IMR-90 (cell line): ENCODE measurements around the gene E4F1.

ENCODE experiments used
- BHLHE40 ChIP-seq: fragments of 150-350 bp; IDR thresholded peaks from 2 replicates; pipeline ENCODE4 v1.6.1; 2016; ENCODE audit warnings: mild to moderate bottlenecking, low read depth, low read length
- MAFK ChIP-seq: IDR thresholded peaks from 2 replicates; pipeline ENCODE4 v1.6.1; 2012; ENCODE audit warnings: low read depth, low read length, improper control_type of control experiment
- MAZ ChIP-seq: IDR thresholded peaks from 2 replicates; pipeline ENCODE4 v1.6.1; 2012; ENCODE audit warnings: low read depth, mild to moderate bottlenecking, low read length, improper control_type of control experiment, moderate library complexity, borderline replicate concordance
- MXI1 ChIP-seq: IDR thresholded peaks from 2 replicates; pipeline ENCODE4 v1.6.1; 2012; ENCODE audit warnings: low read depth, mild to moderate bottlenecking, low read length, moderate library complexity, borderline replicate concordance
- POLR2A ChIP-seq: IDR thresholded peaks from 2 replicates; pipeline ENCODE4 v1.6.1; 2012; ENCODE audit warnings: mild to moderate bottlenecking, low read depth, low read length
- RAD21 ChIP-seq: IDR thresholded peaks from 2 replicates; pipeline ENCODE4 v1.6.1; 2012; ENCODE audit warnings: low read length, improper control_type of control experiment
- RCOR1 ChIP-seq: IDR thresholded peaks from 2 replicates; pipeline ENCODE4 v1.6.1; 2012; ENCODE audit warnings: mild to moderate bottlenecking, low read length, improper control_type of control experiment; ENCODE audit not compliant: insufficient replicate concordance
- RFX5 ChIP-seq: IDR thresholded peaks from 2 replicates; pipeline ENCODE4 v1.8.0; 2012; ENCODE audit warnings: low read depth, mild to moderate bottlenecking, low read length, moderate library complexity
- SMC3 ChIP-seq: fragments of 150-350 bp; IDR thresholded peaks from 2 replicates; pipeline ENCODE4 v1.6.1; 2016; ENCODE audit warnings: low read depth, mild to moderate bottlenecking, antibody characterized with exemption, low read length, moderate library complexity
- TF ChIP-seq, protein P1 (sequence below): conservative IDR thresholded peaks from 2 replicates; pipeline ENCODE4 v1.5.1; 2012; ENCODE audit warnings: mild to moderate bottlenecking, low read depth, low read length, improper control_type of control experiment
- TF ChIP-seq, protein P2 (sequence below): fragments of 150-350 bp; IDR thresholded peaks from 2 replicates; pipeline ENCODE4 v1.6.1; 2017; ENCODE audit warnings: mild to moderate bottlenecking, antibody characterized with exemption, low read length, low read depth
- TF ChIP-seq, protein P3 (sequence below): fragments of 150-350 bp; IDR thresholded peaks from 2 replicates; pipeline ENCODE4 v1.6.1; 2016; ENCODE audit warnings: low read depth, mild to moderate bottlenecking, low read length, moderate library complexity, borderline replicate concordance

DNA sequence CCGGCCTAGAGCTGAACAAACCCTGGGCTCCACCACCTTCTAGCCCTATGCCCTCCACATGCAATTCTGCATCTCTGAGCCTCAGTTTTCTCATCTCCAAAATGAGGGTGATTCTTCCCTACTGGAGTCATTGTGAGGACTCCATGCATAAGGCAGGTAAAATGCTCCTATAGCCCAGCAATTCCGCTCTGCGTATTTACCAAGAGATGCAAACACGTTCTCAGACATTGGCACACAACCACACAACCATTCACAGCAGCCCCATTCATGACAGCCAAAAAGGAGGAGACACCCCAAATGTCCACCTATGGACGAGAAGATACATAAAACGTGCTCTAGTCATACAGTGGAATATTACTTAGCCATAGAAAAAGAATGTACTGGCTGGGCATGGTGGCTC, 23.1 kb upstream of the E4F1 start:
- TF ChIP-seq, protein P1, sequence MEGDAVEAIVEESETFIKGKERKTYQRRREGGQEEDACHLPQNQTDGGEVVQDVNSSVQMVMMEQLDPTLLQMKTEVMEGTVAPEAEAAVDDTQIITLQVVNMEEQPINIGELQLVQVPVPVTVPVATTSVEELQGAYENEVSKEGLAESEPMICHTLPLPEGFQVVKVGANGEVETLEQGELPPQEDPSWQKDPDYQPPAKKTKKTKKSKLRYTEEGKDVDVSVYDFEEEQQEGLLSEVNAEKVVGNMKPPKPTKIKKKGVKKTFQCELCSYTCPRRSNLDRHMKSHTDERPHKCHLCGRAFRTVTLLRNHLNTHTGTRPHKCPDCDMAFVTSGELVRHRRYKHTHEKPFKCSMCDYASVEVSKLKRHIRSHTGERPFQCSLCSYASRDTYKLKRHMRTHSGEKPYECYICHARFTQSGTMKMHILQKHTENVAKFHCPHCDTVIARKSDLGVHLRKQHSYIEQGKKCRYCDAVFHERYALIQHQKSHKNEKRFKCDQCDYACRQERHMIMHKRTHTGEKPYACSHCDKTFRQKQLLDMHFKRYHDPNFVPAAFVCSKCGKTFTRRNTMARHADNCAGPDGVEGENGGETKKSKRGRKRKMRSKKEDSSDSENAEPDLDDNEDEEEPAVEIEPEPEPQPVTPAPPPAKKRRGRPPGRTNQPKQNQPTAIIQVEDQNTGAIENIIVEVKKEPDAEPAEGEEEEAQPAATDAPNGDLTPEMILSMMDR: no peak
- no peak for TF ChIP-seq MAFK
- TF ChIP-seq RFX5: no peak
- TF ChIP-seq, protein P2, sequence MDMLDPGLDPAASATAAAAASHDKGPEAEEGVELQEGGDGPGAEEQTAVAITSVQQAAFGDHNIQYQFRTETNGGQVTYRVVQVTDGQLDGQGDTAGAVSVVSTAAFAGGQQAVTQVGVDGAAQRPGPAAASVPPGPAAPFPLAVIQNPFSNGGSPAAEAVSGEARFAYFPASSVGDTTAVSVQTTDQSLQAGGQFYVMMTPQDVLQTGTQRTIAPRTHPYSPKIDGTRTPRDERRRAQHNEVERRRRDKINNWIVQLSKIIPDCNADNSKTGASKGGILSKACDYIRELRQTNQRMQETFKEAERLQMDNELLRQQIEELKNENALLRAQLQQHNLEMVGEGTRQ: no peak
- TF ChIP-seq POLR2A: no peak
- no peak for TF ChIP-seq SMC3
- TF ChIP-seq, protein P3, sequence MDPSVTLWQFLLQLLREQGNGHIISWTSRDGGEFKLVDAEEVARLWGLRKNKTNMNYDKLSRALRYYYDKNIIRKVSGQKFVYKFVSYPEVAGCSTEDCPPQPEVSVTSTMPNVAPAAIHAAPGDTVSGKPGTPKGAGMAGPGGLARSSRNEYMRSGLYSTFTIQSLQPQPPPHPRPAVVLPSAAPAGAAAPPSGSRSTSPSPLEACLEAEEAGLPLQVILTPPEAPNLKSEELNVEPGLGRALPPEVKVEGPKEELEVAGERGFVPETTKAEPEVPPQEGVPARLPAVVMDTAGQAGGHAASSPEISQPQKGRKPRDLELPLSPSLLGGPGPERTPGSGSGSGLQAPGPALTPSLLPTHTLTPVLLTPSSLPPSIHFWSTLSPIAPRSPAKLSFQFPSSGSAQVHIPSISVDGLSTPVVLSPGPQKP: no peak
- no peak for TF ChIP-seq RCOR1
- no peak for TF ChIP-seq RAD21
- no peak for TF ChIP-seq BHLHE40
- no peak for TF ChIP-seq MXI1
- no peak for TF ChIP-seq MAZ
